Measurements from ENCODE around the gene TMC7.

TMC7 gene

DNA sequence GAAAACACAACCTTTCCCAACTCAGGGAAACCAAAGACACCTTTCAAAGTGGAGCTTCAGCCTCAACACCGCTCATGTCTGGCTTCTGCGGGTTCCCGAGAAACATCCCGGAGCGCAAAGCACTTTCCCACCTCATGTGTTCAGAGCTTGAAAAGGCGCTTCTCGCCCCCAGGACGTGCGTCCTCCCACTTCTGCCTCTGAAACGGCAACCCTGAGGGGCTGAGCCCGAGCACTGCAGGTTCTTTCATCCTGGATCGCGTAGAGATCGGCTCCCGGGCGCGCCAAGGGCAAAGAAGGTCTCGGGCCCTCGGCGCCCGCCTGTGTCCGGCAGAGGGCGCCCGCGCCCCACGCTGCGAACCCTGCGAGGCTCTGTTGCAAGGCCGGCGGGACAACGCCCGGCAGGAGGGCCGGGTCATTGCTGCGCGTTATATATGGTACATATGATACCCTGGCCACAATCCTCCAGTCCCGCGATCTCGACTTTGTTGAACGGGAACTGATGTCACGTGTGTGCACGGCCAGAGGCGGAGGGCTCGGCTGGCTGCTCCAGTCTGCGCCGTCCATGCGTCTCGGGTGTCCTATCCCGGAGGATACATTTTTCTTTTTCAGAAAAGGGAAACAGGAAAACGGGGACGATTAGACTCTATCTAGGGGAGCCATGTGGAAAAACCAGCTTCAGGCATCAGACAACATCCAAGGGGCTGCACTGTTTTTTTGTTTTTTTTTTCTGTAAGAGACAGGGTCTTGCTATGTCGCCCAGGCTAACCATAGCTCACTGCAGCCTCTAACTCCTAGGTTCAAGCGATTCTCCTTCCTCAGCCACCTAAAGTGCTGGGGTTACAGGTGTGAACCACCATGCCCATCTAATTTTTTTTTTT lies 102.8 kb downstream of the TMC7 start:
- H3K36me3 Mint-ChIP-seq (ENCODE audit: low read depth), result peaks cover 17% of the 10 kb centered on the region
- H3K9me3 Mint-ChIP-seq, result peaks cover 8% of the 10 kb centered on the region
- TF ChIP-seq, protein P1, sequence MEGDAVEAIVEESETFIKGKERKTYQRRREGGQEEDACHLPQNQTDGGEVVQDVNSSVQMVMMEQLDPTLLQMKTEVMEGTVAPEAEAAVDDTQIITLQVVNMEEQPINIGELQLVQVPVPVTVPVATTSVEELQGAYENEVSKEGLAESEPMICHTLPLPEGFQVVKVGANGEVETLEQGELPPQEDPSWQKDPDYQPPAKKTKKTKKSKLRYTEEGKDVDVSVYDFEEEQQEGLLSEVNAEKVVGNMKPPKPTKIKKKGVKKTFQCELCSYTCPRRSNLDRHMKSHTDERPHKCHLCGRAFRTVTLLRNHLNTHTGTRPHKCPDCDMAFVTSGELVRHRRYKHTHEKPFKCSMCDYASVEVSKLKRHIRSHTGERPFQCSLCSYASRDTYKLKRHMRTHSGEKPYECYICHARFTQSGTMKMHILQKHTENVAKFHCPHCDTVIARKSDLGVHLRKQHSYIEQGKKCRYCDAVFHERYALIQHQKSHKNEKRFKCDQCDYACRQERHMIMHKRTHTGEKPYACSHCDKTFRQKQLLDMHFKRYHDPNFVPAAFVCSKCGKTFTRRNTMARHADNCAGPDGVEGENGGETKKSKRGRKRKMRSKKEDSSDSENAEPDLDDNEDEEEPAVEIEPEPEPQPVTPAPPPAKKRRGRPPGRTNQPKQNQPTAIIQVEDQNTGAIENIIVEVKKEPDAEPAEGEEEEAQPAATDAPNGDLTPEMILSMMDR (IDR thresholded peaks at IDR 0.05), result peak; percentile 99
- H3K4me1 Mint-ChIP-seq, result peaks cover 7% of the 10 kb centered on the region
- H3K27me3 Mint-ChIP-seq (ENCODE audit: low read depth, poor library complexity), result peaks cover 22% of the 10 kb centered on the region
- H3K27ac Mint-ChIP-seq, result no peak overlapping the region
- H3K4me3 Mint-ChIP-seq, result peak overlapping the region; percentile 77
- DNase-seq, result peak; percentile 92

- no peak for DNase-seq
- Mint-ChIP-seq H3K27me3 (ENCODE audit: low read depth, poor library complexity) (peaks cover 26% of the 10 kb centered on the region), H3K4me3 (no peak overlapping the region), H3K27ac (no peak overlapping the region), H3K36me3 (ENCODE audit: low read depth) (peaks cover under 1% of the 10 kb centered on the region), H3K9me3 (peaks cover 10% of the 10 kb centered on the region), H3K4me1 (peaks cover 7% of the 10 kb centered on the region)
- TF ChIP-seq, protein P1 (IDR thresholded peaks at IDR 0.05), result no peak
These were observed 104.7 kb downstream of the TMC7 start for GRCh38 chr16:19088341-19088916.

DNA sequence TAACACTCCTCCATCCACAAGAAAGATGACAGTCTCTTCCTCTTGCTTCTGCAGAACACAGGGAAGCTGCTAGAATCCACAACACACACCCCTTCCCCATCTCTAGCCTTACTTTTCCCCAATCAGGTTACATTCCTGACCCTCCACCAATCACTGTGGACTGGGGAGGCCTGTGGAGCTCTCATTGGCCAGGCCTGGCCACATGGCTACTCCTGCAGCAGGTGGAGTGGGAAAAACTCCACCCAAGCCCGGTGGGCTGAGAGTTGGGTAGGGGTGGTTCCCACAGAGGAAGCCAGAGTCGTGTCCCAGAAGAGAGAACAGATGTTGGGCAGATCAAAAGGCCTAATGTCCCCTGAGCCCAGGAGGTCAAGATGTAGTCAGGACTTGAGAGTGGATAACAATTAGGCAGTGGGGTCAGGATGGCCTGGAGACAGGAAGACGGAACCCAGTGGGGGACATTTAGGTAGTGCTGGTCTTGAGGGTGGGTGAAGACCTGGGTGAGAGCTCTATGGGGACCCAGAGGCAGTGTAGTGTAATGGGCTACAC lies 105.7 kb downstream of the TMC7 start:
- TF ChIP-seq, protein P1 (IDR thresholded peaks at IDR 0.05), result no peak
- no peak overlapping the region for H3K27ac Mint-ChIP-seq
- no peaks in the 10 kb centered on the region for H3K36me3 Mint-ChIP-seq (ENCODE audit: low read depth)
- no peak for DNase-seq
- H3K4me3 Mint-ChIP-seq, result no peak overlapping the region
- peaks cover 28% of the 10 kb centered on the region for H3K27me3 Mint-ChIP-seq (ENCODE audit: low read depth, poor library complexity)
- H3K4me1 Mint-ChIP-seq, result peaks cover 14% of the 10 kb centered on the region
- peaks cover 10% of the 10 kb centered on the region for H3K9me3 Mint-ChIP-seq

- Mint-ChIP-seq H3K36me3 (ENCODE audit: low read depth) (no peaks in the 10 kb centered on the region), H3K27me3 (ENCODE audit: low read depth, poor library complexity) (peaks cover 20% of the 10 kb centered on the region), H3K4me1 (peaks cover 19% of the 10 kb centered on the region), H3K27ac (no peak overlapping the region), H3K9me3 (peaks cover 10% of the 10 kb centered on the region), H3K4me3 (no peak overlapping the region)
- DNase-seq, result no peak
- TF ChIP-seq, protein P1 (IDR thresholded peaks at IDR 0.05), result no peak
These were observed 107.2 kb downstream of the TMC7 start for GRCh38 chr16:19090916-19091315.

DNA sequence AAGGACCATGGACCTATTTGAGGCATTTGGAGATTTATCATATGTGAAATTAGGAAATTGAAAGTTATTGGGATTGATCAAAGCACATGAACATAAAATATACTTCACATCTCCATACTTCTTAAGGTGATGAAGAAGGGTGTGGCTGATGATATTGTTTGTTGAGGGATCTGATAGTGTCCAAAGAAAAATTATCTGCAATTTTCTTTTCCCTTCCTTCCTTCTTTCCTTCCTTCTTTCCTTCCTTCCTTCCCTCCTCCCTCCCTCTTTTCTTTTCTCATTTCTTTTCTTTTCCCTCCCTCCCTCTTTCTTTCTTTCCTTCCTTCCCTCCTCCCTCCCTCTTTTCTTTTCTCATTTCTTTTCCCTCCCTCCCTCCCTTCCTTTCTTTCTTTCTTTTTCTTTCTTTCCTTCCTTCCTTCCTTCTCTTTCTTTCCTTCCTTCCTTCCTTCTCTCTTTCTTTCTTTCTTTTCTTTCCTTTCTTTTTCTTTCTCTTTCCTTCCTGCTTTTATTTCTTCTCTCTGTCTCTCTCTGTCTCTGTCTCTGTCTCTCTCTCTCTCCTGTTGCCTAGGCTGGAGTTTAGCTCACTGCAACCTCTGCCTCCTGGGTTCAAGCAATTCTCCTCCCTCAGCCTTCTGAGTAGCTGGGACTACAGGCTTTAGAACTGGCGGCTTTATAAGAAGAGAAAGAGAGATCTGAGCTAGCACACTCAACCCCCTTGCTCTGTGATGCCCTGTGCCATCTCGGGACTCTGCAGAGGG lies 109.1 kb downstream of the TMC7 start:
- H3K9me3 Mint-ChIP-seq, result peaks cover 18% of the 10 kb centered on the region
- no peak for DNase-seq
- no peak overlapping the region for H3K27ac Mint-ChIP-seq
- no peak overlapping the region for H3K4me3 Mint-ChIP-seq
- H3K27me3 Mint-ChIP-seq (ENCODE audit: low read depth, poor library complexity), result peaks cover 11% of the 10 kb centered on the region
- no peaks in the 10 kb centered on the region for H3K36me3 Mint-ChIP-seq (ENCODE audit: low read depth)
- TF ChIP-seq, protein P1 (IDR thresholded peaks at IDR 0.05), result no peak
- peaks cover 11% of the 10 kb centered on the region for H3K4me1 Mint-ChIP-seq

Data from nephron progenitor cell (in vitro differentiated cells).